ENCODE results near the gene ARL17B. TPM values are rescaled to one million over a fixed set of nuclear protein-coding genes. Genes with fewer than 3 reads are reported as not detected.
"Not testable (repeated sequence)": the region's sequence is repeated elsewhere in the genome, so short reads cannot be mapped to it uniquely, and the experiment has no call there.

ARL17B gene
- 10 to 100 TPM; 40.3 to 41.4 TPM for total RNA-seq

- H3K4me1 Mint-ChIP-seq (ENCODE audit: low read depth); H3K9me3 Mint-ChIP-seq; CTCF ChIA-PET; intact Hi-C loops (cut with micrococcal nuclease); H3K36me3 Mint-ChIP-seq (ENCODE audit: low read depth); H3K27me3 Mint-ChIP-seq; POLR2A ChIA-PET: not testable (repeated sequence)
- DNase-seq (peak; percentile 95), ATAC-seq (peak; percentile 96)
- H3K4me3 Mint-ChIP-seq, result peak within 1 kb of the TSS; percentile 47
- H3K27ac Mint-ChIP-seq, result peak within 1 kb of the TSS; percentile 57
These were observed at the start of gene ARL17B for GRCh38 chr17:46361755-46362154. TSS of gene ARL17B (minus strand) at chr17:46361766. CDS start at chr17:46358397, 3,369 bp downstream.

DNA sequence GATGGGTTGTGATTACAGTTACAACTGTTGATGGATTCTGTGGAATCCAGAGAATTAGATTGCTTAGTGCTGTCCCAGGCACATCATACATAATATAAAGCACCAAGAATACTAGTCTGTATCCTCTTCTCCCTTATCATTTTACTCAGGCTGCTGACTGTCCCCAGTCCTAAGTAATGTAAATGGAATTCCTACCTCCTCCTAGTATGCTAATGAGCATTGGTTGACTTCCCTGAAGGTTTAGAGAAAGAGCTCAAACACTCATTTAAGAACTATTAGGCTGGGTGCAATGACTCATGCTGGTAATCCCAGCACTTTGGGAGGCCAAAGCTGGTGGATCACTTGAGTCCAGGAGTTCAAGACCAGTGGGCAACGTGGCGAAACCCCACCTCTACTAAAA lies 48.3 kb upstream of the ARL17B start:
- intact Hi-C loops (cut with micrococcal nuclease); DNase-seq; CTCF ChIA-PET; H3K4me1 Mint-ChIP-seq (ENCODE audit: low read depth); POLR2A ChIA-PET; H3K36me3 Mint-ChIP-seq (ENCODE audit: low read depth); H3K27me3 Mint-ChIP-seq; ATAC-seq; H3K9me3 Mint-ChIP-seq; H3K27ac Mint-ChIP-seq; H3K4me3 Mint-ChIP-seq: not testable (repeated sequence)

DNA sequence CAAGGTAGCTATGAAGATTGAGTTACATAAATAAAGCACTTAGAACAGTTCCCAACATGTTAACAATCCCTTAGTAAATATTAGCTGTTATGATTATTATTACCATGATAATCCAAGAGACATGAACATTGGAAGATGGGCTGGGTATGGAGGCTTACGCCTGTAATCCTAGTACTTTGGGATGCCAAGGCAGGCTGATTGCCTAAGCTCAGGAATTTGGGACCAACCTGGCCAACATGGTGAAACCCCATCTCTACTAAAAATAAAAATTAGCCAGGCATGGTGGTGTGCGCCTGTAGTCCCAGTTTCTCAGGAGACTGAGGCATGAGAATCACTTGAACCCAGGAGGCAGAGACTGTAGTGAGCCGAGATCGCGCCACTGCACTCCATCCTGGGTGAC lies 45.6 kb upstream of the ARL17B start:
- H3K4me1 Mint-ChIP-seq (ENCODE audit: low read depth); H3K36me3 Mint-ChIP-seq (ENCODE audit: low read depth); H3K27me3 Mint-ChIP-seq; DNase-seq; ATAC-seq; H3K4me3 Mint-ChIP-seq; POLR2A ChIA-PET; CTCF ChIA-PET; H3K9me3 Mint-ChIP-seq; H3K27ac Mint-ChIP-seq; intact Hi-C loops (cut with micrococcal nuclease): not testable (repeated sequence)

- POLR2A ChIA-PET; ATAC-seq; H3K27ac Mint-ChIP-seq; H3K4me3 Mint-ChIP-seq; DNase-seq; H3K4me1 Mint-ChIP-seq (ENCODE audit: low read depth); H3K9me3 Mint-ChIP-seq; intact Hi-C loops (cut with micrococcal nuclease); H3K36me3 Mint-ChIP-seq (ENCODE audit: low read depth); CTCF ChIA-PET; H3K27me3 Mint-ChIP-seq: not testable (repeated sequence)
These were observed 39.6 kb upstream of the ARL17B start for GRCh38 chr17:46401033-46401787.

GRCh38 chr17:46400543-46400942 lies 39.0 kb upstream of the ARL17B start:
- H3K36me3 Mint-ChIP-seq (ENCODE audit: low read depth); H3K4me3 Mint-ChIP-seq; DNase-seq; ATAC-seq; H3K27ac Mint-ChIP-seq; POLR2A ChIA-PET; intact Hi-C loops (cut with micrococcal nuclease); CTCF ChIA-PET; H3K9me3 Mint-ChIP-seq; H3K4me1 Mint-ChIP-seq (ENCODE audit: low read depth); H3K27me3 Mint-ChIP-seq: not testable (repeated sequence)

DNA sequence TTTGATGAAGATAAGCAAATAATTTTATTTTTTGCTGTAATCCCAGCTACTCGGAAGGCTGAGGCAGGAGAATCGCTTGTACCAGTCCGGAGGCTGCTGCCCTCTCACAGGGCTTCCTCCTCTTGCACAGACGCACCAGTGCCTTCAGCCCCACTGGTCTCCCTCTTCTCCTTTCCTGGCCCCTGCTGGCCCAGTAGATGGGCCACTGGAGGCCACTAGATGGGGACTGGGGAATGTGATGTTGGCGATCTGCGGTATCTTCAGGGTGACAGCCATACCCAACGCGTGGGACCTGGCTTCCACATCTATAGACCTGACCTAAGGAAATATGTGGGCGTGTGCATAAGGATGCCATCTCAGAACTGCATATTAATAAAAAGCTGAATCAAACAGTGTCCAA lies 38.4 kb upstream of the ARL17B start:
- ATAC-seq; intact Hi-C loops (cut with micrococcal nuclease): not testable (repeated sequence)

GRCh38 chr17:46396292-46396691 lies 34.7 kb upstream of the ARL17B start:
- ATAC-seq, result peak; percentile 68
- H3K27me3 Mint-ChIP-seq; H3K9me3 Mint-ChIP-seq; POLR2A ChIA-PET; H3K36me3 Mint-ChIP-seq (ENCODE audit: low read depth); DNase-seq; H3K4me3 Mint-ChIP-seq; H3K27ac Mint-ChIP-seq; intact Hi-C loops (cut with micrococcal nuclease); CTCF ChIA-PET; H3K4me1 Mint-ChIP-seq (ENCODE audit: low read depth): not testable (repeated sequence)

More for the DNA sequence above, 38.4 kb upstream of the ARL17B start:
- H3K4me3 Mint-ChIP-seq; H3K9me3 Mint-ChIP-seq; H3K27me3 Mint-ChIP-seq; H3K4me1 Mint-ChIP-seq (ENCODE audit: low read depth); CTCF ChIA-PET; POLR2A ChIA-PET; DNase-seq; H3K27ac Mint-ChIP-seq; H3K36me3 Mint-ChIP-seq (ENCODE audit: low read depth): not testable (repeated sequence)

- H3K27me3 Mint-ChIP-seq; POLR2A ChIA-PET; H3K9me3 Mint-ChIP-seq; CTCF ChIA-PET; DNase-seq; intact Hi-C loops (cut with micrococcal nuclease); H3K4me1 Mint-ChIP-seq (ENCODE audit: low read depth); H3K4me3 Mint-ChIP-seq; ATAC-seq; H3K36me3 Mint-ChIP-seq (ENCODE audit: low read depth); H3K27ac Mint-ChIP-seq: not testable (repeated sequence)
These were observed 32.1 kb upstream of the ARL17B start for GRCh38 chr17:46393702-46394101.

DNA sequence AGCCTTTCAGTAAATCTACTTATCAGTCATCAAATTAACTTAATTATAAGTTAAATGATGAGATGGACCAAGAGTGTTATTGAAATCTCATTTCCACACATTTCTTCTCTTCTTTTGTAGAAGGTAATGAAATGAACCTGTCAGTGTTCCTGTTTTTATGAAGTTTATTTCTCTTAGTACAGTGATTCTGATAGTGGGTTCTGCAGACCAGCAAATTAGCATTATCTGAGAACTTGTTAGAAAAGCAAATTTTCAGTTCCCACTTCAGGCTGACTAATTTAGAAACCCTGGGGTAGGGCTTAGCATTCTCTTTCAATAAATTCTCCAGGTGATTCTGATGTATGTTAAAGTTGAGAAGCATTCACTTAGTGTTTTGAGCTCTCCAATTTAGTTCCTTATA lies 23.9 kb upstream of the ARL17B start:
- H3K4me3 Mint-ChIP-seq; POLR2A ChIA-PET; intact Hi-C loops (cut with micrococcal nuclease); CTCF ChIA-PET; H3K27ac Mint-ChIP-seq; H3K27me3 Mint-ChIP-seq; H3K9me3 Mint-ChIP-seq; H3K4me1 Mint-ChIP-seq (ENCODE audit: low read depth); DNase-seq; H3K36me3 Mint-ChIP-seq (ENCODE audit: low read depth): not testable (repeated sequence)
- ATAC-seq, result peak; percentile 41

GRCh38 chr17:46383118-46383517 lies 21.6 kb upstream of the ARL17B start:
- H3K4me1 Mint-ChIP-seq (ENCODE audit: low read depth); H3K27ac Mint-ChIP-seq; H3K9me3 Mint-ChIP-seq; H3K36me3 Mint-ChIP-seq (ENCODE audit: low read depth); CTCF ChIA-PET; H3K27me3 Mint-ChIP-seq; DNase-seq; intact Hi-C loops (cut with micrococcal nuclease); H3K4me3 Mint-ChIP-seq; POLR2A ChIA-PET: not testable (repeated sequence)
- ATAC-seq, result peak; percentile 76

DNA sequence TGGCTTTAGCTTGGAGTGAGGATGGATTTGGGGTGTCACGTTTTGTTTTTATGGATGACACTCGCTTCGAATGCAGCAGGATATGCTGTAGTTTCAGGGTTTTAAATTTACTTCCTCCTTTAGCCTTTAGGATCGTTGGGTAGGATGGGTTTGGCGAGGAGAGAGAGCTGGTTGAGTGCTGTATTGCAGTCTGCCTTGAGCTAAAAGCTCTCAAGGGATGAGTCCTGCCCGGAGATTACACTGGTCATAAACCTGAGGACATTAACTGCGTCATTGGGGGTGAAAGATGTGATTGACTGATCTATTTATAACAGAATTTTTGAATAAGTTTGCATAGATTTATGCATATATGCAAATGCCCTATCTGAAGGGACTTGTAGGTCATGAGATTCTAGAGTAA lies 11.9 kb upstream of the ARL17B start:
- H3K27ac Mint-ChIP-seq; DNase-seq; H3K27me3 Mint-ChIP-seq; H3K36me3 Mint-ChIP-seq (ENCODE audit: low read depth); H3K4me1 Mint-ChIP-seq (ENCODE audit: low read depth); POLR2A ChIA-PET; H3K4me3 Mint-ChIP-seq; H3K9me3 Mint-ChIP-seq; intact Hi-C loops (cut with micrococcal nuclease); CTCF ChIA-PET: not testable (repeated sequence)
- peak; percentile 53 for ATAC-seq

DNA sequence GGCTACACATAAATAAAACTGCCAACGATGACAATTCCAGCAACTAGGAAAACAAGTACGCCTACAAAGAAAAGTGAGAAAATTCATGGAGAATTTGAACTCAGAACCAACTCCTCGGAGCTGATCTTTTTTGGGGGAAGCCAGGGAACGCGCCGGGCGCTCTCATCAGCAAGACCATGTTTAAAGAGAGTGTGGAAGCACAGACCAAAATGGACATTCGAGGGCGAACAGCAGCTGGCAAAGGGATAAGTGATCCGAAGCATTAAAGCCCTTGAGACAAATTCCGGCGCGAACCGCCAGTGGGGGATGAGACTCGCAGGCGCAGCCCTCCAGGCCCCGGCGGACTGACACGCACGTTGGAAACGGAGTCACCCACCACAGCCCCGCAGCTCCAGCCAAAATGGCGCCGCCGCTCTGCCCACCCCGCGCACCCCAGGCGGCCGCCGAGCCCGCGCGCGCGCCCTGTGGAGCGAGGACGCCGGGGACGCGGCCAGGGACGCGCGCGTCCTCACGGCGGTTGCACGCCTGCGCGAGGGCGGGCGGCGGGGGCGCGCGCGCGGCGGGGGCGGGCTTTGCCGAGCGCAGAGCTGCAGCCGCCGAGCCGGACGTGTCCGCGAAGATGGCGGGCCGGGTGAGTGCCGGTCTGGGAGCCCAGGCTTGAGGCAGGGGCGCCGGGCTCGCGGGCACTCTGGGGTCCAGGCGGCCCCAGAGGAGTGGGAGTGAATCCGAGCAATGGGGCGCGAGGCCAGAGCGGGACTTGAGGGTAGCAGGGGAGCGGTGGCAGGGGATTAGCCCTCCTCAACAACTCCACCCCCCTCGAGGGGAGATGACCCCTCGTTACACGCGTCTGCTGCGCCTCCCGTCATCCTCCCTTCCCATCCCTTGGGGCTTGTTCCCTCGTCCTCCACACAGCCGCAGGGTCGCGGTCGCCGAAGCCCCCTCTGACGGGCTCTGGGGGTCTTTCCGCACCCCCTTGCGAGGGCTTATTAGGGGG lies 11.0 kb upstream of the ARL17B start:
- CTCF ChIA-PET; H3K27me3 Mint-ChIP-seq; H3K4me1 Mint-ChIP-seq (ENCODE audit: low read depth); intact Hi-C loops (cut with micrococcal nuclease); H3K4me3 Mint-ChIP-seq; DNase-seq; POLR2A ChIA-PET; H3K9me3 Mint-ChIP-seq; H3K36me3 Mint-ChIP-seq (ENCODE audit: low read depth); H3K27ac Mint-ChIP-seq: not testable (repeated sequence)
- peak; percentile 90 for ATAC-seq

Data from activated CD8-positive, alpha-beta T cell treated with anti-CD3 and anti-CD28 coated beads for 36 hours (primary cell).